DND-41 (cell line): ENCODE data around the gene ARMC3.
"Not testable (repeated sequence)": the region's sequence is repeated elsewhere in the genome, so short reads cannot be mapped to it uniquely, and the experiment has no call there.

Experiments used
- EZH2 ChIP-seq: IDR thresholded peaks from 3 replicates; pipeline ENCODE4 v1.6.1; 2012; ENCODE audit warnings: borderline replicate concordance, low read depth, mild to moderate bottlenecking, moderate library complexity, low read length, inconsistent platforms; ENCODE audit not compliant: severe bottlenecking
- TF ChIP-seq, protein P1 (sequence below): IDR thresholded peaks from 2 replicates; pipeline ENCODE4 v1.5.1; 2012; ENCODE audit warnings: borderline replicate concordance, low read length, moderate library complexity, mild to moderate bottlenecking; ENCODE audit not compliant: poor library complexity, severe bottlenecking; ENCODE audit errors: extremely low read depth

- TF ChIP-seq, protein P1, sequence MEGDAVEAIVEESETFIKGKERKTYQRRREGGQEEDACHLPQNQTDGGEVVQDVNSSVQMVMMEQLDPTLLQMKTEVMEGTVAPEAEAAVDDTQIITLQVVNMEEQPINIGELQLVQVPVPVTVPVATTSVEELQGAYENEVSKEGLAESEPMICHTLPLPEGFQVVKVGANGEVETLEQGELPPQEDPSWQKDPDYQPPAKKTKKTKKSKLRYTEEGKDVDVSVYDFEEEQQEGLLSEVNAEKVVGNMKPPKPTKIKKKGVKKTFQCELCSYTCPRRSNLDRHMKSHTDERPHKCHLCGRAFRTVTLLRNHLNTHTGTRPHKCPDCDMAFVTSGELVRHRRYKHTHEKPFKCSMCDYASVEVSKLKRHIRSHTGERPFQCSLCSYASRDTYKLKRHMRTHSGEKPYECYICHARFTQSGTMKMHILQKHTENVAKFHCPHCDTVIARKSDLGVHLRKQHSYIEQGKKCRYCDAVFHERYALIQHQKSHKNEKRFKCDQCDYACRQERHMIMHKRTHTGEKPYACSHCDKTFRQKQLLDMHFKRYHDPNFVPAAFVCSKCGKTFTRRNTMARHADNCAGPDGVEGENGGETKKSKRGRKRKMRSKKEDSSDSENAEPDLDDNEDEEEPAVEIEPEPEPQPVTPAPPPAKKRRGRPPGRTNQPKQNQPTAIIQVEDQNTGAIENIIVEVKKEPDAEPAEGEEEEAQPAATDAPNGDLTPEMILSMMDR, result not testable (repeated sequence)
- TF ChIP-seq EZH2, result not testable (repeated sequence)
These were observed 144.7 kb downstream of the ARMC3 start for GRCh38 chr10:23072593-23072992.
